Thymus (tissue), 11 donors: ENCODE data around the gene CTSS. TPM values are rescaled to one million over a fixed set of nuclear protein-coding genes. Genes with fewer than 3 reads are reported as not detected.

ENCODE experiments used
- DNase-seq, 9 donors: peaks; one replicate each; pipeline ENCODE4 v3.0.0-alpha.2; 2013; ENCODE audit warnings: low spot score in 9 of 9, low read depth in 6 of 9, missing footprints in 1 of 9
- H3K27ac ChIP-seq, 2 donors: one replicate each; pipeline ENCODE4 v1.5.1; 2013; ENCODE audit warnings: control low read depth in 1 of 2, low read depth in 1 of 2, low read length in 1 of 2, mild to moderate bottlenecking in 1 of 2, moderate library complexity in 1 of 2
- H3K27me3 ChIP-seq, 2 donors: one replicate each; pipeline ENCODE4 v1.5.1; 2013; ENCODE audit warnings: low read length in 1 of 2; ENCODE audit not compliant: control insufficient read depth in 2 of 2, insufficient read depth in 1 of 2
- H3K36me3 ChIP-seq, 2 donors: one replicate each; pipeline ENCODE4 v1.5.1; 2013; ENCODE audit warnings: low read length in 1 of 2, mild to moderate bottlenecking in 1 of 2, moderate library complexity in 1 of 2; ENCODE audit not compliant: control insufficient read depth in 2 of 2, insufficient read depth in 2 of 2
- H3K4me1 ChIP-seq, 2 donors: one replicate each; pipeline ENCODE4 v1.5.1; 2013; ENCODE audit warnings: low read length in 2 of 2; ENCODE audit not compliant: control insufficient read depth in 2 of 2, insufficient read depth in 2 of 2
- H3K4me3 ChIP-seq, 2 donors: one replicate each; pipeline ENCODE4 v1.5.1; 2013; ENCODE audit warnings: low read length in 2 of 2, control low read depth in 1 of 2, mild to moderate bottlenecking in 1 of 2
- H3K9me3 ChIP-seq, 2 donors: one replicate each; pipeline ENCODE4 v1.5.1; 2013; ENCODE audit warnings: low read length in 1 of 2, mild to moderate bottlenecking in 1 of 2; ENCODE audit not compliant: control insufficient read depth in 2 of 2, insufficient read depth in 1 of 2
- WGBS: extraction: QIAGEN DNeasy Blood & Tissue Kit; methylation state at CpG from one replicate; pipeline ENCODE4 v1.1.7; 2013; 5-methylcytosine and 5-hydroxymethylcytosine counted together
- polyA plus RNA-seq: library from polyadenylated mRNA; stranded (reverse); fragments of 200-250 nt; gene quantifications from one replicate; pipeline ENCODE4 v1.2.3, GENCODE V29; 2013
- total RNA-seq: library from RNA; stranded (reverse); fragments of 120-200 nt; gene quantifications from one replicate; pipeline ENCODE4 v1.2.4, GENCODE V29; 2013
- donor health status: healthy.

CTSS gene
- total and polyA plus RNA-seq, 2 donors, result 84.8 to 104 TPM

- Histone ChIP-seq H3K27ac (no peak overlapping the region), H3K27me3 (no peaks in the 10 kb centered on the region), H3K4me1 (peaks cover 0 to 6% of the 10 kb centered on the region in 2 donors), H3K36me3 (peaks cover 0 to 4% of the 10 kb centered on the region in 2 donors), H3K9me3 (peaks cover 0 to 7% of the 10 kb centered on the region in 2 donors), H3K4me3 (no peak overlapping the region)
- no peak for DNase-seq
- 96% methylated on average over 3 of the region's 3 CpGs for WGBS
Measured at GRCh38 chr1:150763018-150763417, 2.6 kb downstream of the CTSS start.

GRCh38 chr1:150762552-150762951 is 3.0 kb downstream of the CTSS start:
- WGBS, result 58% methylated on average over 2 of the region's 2 CpGs

GRCh38 chr1:150761801-150762200 is 3.8 kb downstream of the CTSS start:
- H3K9me3 ChIP-seq, result peaks cover 0 to 7% of the 10 kb centered on the region in 2 donors
- H3K36me3 ChIP-seq, result peaks cover 0 to 4% of the 10 kb centered on the region in 2 donors
- 99% methylated on average over 1 of the region's 1 CpG for WGBS
- no peak overlapping the region for H3K27ac ChIP-seq
- H3K4me1 ChIP-seq, result peaks cover 0 to 6% of the 10 kb centered on the region in 2 donors
- no peaks in the 10 kb centered on the region for H3K27me3 ChIP-seq
- no peak overlapping the region for H3K4me3 ChIP-seq
- DNase-seq, result no peak

More at GRCh38 chr1:150762552-150762951, 3.0 kb downstream of the CTSS start:
- no peak for DNase-seq
- peaks cover 0 to 6% of the 10 kb centered on the region in 2 donors for H3K4me1 ChIP-seq
- H3K4me3 ChIP-seq, result no peak overlapping the region
- H3K27me3 ChIP-seq, result no peaks in the 10 kb centered on the region
- peaks cover 0 to 7% of the 10 kb centered on the region in 2 donors for H3K9me3 ChIP-seq
- H3K27ac ChIP-seq, result no peak overlapping the region
- H3K36me3 ChIP-seq, result peaks cover 0 to 4% of the 10 kb centered on the region in 2 donors

GRCh38 chr1:150760013-150760412 is 5.6 kb downstream of the CTSS start:
- Histone ChIP-seq H3K36me3 (peaks cover 2 to 6% of the 10 kb centered on the region in 2 donors), H3K9me3 (peaks cover 0 to 7% of the 10 kb centered on the region in 2 donors), H3K27ac (no peak overlapping the region), H3K4me3 (no peak overlapping the region), H3K27me3 (no peaks in the 10 kb centered on the region), H3K4me1 (no peaks in the 10 kb centered on the region)
- DNase-seq, result no peak
- 86% methylated on average over 3 of the region's 3 CpGs for WGBS

GRCh38 chr1:150753416-150753815 is 12.2 kb downstream of the CTSS start:
- Histone ChIP-seq H3K36me3 (peaks cover 16 to 30% of the 10 kb centered on the region in 2 donors), H3K9me3 (no peaks in the 10 kb centered on the region), H3K27me3 (no peaks in the 10 kb centered on the region), H3K4me3 (no peak overlapping the region), H3K4me1 (no peaks in the 10 kb centered on the region), H3K27ac (no peak overlapping the region)
- over 99% methylated on average over 2 of the region's 2 CpGs for WGBS
- no peak for DNase-seq

- Histone ChIP-seq H3K4me3 (no peak overlapping the region), H3K27ac (no peak overlapping the region), H3K27me3 (no peaks in the 10 kb centered on the region), H3K36me3 (peaks cover 16 to 34% of the 10 kb centered on the region in 2 donors), H3K4me1 (no peaks in the 10 kb centered on the region), H3K9me3 (no peaks in the 10 kb centered on the region)
- no peak for DNase-seq
- WGBS, result 94% methylated on average over 6 of the region's 6 CpGs
Measured at GRCh38 chr1:150751443-150751842, 14.1 kb downstream of the CTSS start.

- H3K9me3 ChIP-seq, result no peaks in the 10 kb centered on the region
- peaks cover 13 to 35% of the 10 kb centered on the region in 2 donors for H3K36me3 ChIP-seq
- no peaks in the 10 kb centered on the region for H3K4me1 ChIP-seq
- no peaks in the 10 kb centered on the region for H3K27me3 ChIP-seq
- no peak overlapping the region for H3K4me3 ChIP-seq
- DNase-seq, result no peak
- WGBS, result 97% methylated on average over 8 of the region's 8 CpGs
- no peak overlapping the region for H3K27ac ChIP-seq
Measured at GRCh38 chr1:150749720-150750311, 15.8 kb downstream of the CTSS start.

GRCh38 chr1:150748878-150749719 is 16.5 kb downstream of the CTSS start:
- no peak overlapping the region for H3K27ac ChIP-seq
- DNase-seq, result no peak
- peaks cover 8 to 33% of the 10 kb centered on the region in 2 donors for H3K36me3 ChIP-seq
- H3K27me3 ChIP-seq, result no peaks in the 10 kb centered on the region
- no peak overlapping the region for H3K4me3 ChIP-seq
- H3K9me3 ChIP-seq, result no peaks in the 10 kb centered on the region
- H3K4me1 ChIP-seq, result no peaks in the 10 kb centered on the region
- WGBS, result 98% methylated on average over 12 of the region's 12 CpGs

- WGBS, result 99% methylated on average over 3 of the region's 3 CpGs
- DNase-seq, result no peak
Measured at GRCh38 chr1:150730130-150730721, 35.4 kb downstream of the CTSS start.

More at GRCh38 chr1:150730130-150730721, 35.4 kb downstream of the CTSS start:
- Histone ChIP-seq H3K4me1 (no peaks in the 10 kb centered on the region), H3K4me3 (no peak overlapping the region), H3K27me3 (no peaks in the 10 kb centered on the region), H3K27ac (no peak overlapping the region), H3K9me3 (no peaks in the 10 kb centered on the region), H3K36me3 (no peaks in the 10 kb centered on the region)
